HL-60 (cell line): ENCODE results near the gene ZNF280C.
A peak's percentile ranks its signal among the peaks of the same experiment; 100 is the strongest.

Experiments used
- DNase-seq, 2 experiments: peaks; one replicate each; pipeline ENCODE4 v3.0.0-alpha.2; 2010 to 2020; ENCODE audit warnings: low read depth in 1 of 2, low spot score in 1 of 2
- H3K27ac ChIP-seq: fragments of 250-450 bp; sonication (Bioruptor Pico); replicated peaks from 2 replicates; pipeline ENCODE4 v1.5.1; 2020; ENCODE audit warnings: mild to moderate bottlenecking, moderate library complexity
- H3K27me3 ChIP-seq: fragments of 250-450 bp; sonication (Bioruptor Pico); 2 replicates; pipeline ENCODE4 v1.5.1; 2021; ENCODE audit warnings: mild to moderate bottlenecking, moderate library complexity; ENCODE audit not compliant: insufficient read depth, poor library complexity, severe bottlenecking
- H3K4me3 ChIP-seq: replicated peaks from 2 replicates; pipeline ENCODE4 v1.5.1; 2011; ENCODE audit warnings: mild to moderate bottlenecking, control low read depth, low read length; ENCODE audit not compliant: insufficient read depth
- CTCF ChIP-seq: IDR thresholded peaks from one replicate; pipeline ENCODE4 v1.5.1; 2011; ENCODE audit warnings: low read length, control low read depth, inconsistent platforms; ENCODE audit not compliant: insufficient read depth
- GABPA ChIP-seq: IDR thresholded peaks from 2 replicates; pipeline ENCODE4 v1.6.1; 2012; ENCODE audit warnings: low read depth
- POLR2AphosphoS5 ChIP-seq: IDR thresholded peaks from 2 replicates; pipeline ENCODE4 v1.6.1; 2012; ENCODE audit warnings: low read depth
- REST ChIP-seq: IDR thresholded peaks from 2 replicates; pipeline ENCODE4 v1.6.1; 2012; ENCODE audit warnings: low read depth; ENCODE audit not compliant: insufficient replicate concordance
- SPI1 ChIP-seq: IDR thresholded peaks from 2 replicates; pipeline ENCODE4 v1.6.1; 2012; ENCODE audit warnings: low read depth, mild to moderate bottlenecking, borderline replicate concordance

The ZNF280C gene

GRCh38 chrX:130174045-130174704 is 94.5 kb downstream of the ZNF280C start:
- Histone ChIP-seq H3K27ac (peak overlapping the region; percentile 80), H3K27me3 (no peaks in the 10 kb centered on the region), H3K4me3 (peak overlapping the region; percentile 52)
- TF ChIP-seq POLR2AphosphoS5 (no peak), CTCF (no peak), GABPA (no peak), REST (no peak), SPI1 (no peak)
- DNase-seq: no peak

GRCh38 chrX:130173190-130173895 is 95.4 kb downstream of the ZNF280C start:
- peak overlapping the region; percentile 52 for H3K4me3 ChIP-seq
- peak overlapping the region; percentile 80 for H3K27ac ChIP-seq
- peak; percentile 36 to 71 for DNase-seq
- no peak for TF ChIP-seq POLR2AphosphoS5
- peak; percentile 46; the same call in 1 of the 2 replicates for TF ChIP-seq SPI1
- no peaks in the 10 kb centered on the region for H3K27me3 ChIP-seq

GRCh38 chrX:130172127-130172845 is 96.4 kb downstream of the ZNF280C start:
- TF ChIP-seq SPI1: no peak
- DNase-seq: no peak
- H3K27me3 ChIP-seq: no peaks in the 10 kb centered on the region
- H3K4me3 ChIP-seq: peak overlapping the region; percentile 52
- peak overlapping the region; percentile 80 for H3K27ac ChIP-seq

GRCh38 chrX:130171446-130172126 is 97.1 kb downstream of the ZNF280C start, which contains the start of gene RAB33A:
TSS of gene RAB33A (plus strand) at chrX:130171962. CDS start at chrX:130172063, 101 bp downstream.
- Histone ChIP-seq H3K4me3 (peak within 1 kb of the TSS; percentile 52), H3K27me3 (no peaks in the 10 kb centered on the region), H3K27ac (peak within 1 kb of the TSS; percentile 80)
- no peak for TF ChIP-seq CTCF
- TF ChIP-seq GABPA: no peak
- TF ChIP-seq REST: no peak
- no peak for TF ChIP-seq POLR2AphosphoS5
- TF ChIP-seq SPI1: no peak
- peak; percentile 9 to 43 for DNase-seq
